H9 (cell line): Measurements from ENCODE around the gene FYTTD1. TPM values are rescaled to one million over a fixed set of nuclear protein-coding genes. Genes with fewer than 3 reads are reported as not detected.

Experiments
- DNase-seq: peaks from one replicate; pipeline ENCODE4 v3.0.0-alpha.2; 2017
- H2AFZ ChIP-seq: one replicate; pipeline ENCODE4 v1.6.1; 2013; ENCODE audit warnings: mild to moderate bottlenecking, low read length, control low read depth, moderate library complexity
- H2AK5ac ChIP-seq: 2 replicates; pipeline ENCODE4 v1.6.1; 2013; ENCODE audit warnings: low read length, control low read depth, mixed read lengths; ENCODE audit not compliant: insufficient read length
- H2BK120ac ChIP-seq: one replicate; pipeline ENCODE4 v1.6.1; 2013; ENCODE audit warnings: low read depth, mild to moderate bottlenecking, low read length, control low read depth, inconsistent platforms; ENCODE audit not compliant: poor library complexity, severe bottlenecking
- H2BK12ac ChIP-seq: 2 replicates; pipeline ENCODE4 v1.6.1; 2013; ENCODE audit warnings: low read length, control low read depth, mixed read lengths, low read depth; ENCODE audit not compliant: insufficient read length
- H2BK15ac ChIP-seq: 2 replicates; pipeline ENCODE4 v1.6.1; 2013; ENCODE audit warnings: low read depth, low read length, control low read depth
- H2BK20ac ChIP-seq: one replicate; pipeline ENCODE4 v1.6.1; 2013; ENCODE audit warnings: low read depth, mild to moderate bottlenecking, low read length, control low read depth, inconsistent platforms; ENCODE audit not compliant: poor library complexity, severe bottlenecking
- H2BK5ac ChIP-seq: 2 replicates; pipeline ENCODE4 v1.6.1; 2013; ENCODE audit warnings: low read length, control low read depth, mixed read lengths; ENCODE audit not compliant: insufficient read length
- H3K14ac ChIP-seq: 2 replicates; pipeline ENCODE4 v1.6.1; 2013; ENCODE audit warnings: low read length, control low read depth; ENCODE audit not compliant: insufficient read depth
- H3K18ac ChIP-seq: 2 replicates; pipeline ENCODE4 v1.6.1; 2013; ENCODE audit warnings: low read depth, mild to moderate bottlenecking, mixed read lengths, low read length, control low read depth; ENCODE audit not compliant: insufficient read length
- H3K23ac ChIP-seq: 2 replicates; pipeline ENCODE4 v1.6.1; 2013; ENCODE audit warnings: low read length, control low read depth, mixed read lengths, low read depth; ENCODE audit not compliant: insufficient read length
- H3K23me2 ChIP-seq: 2 replicates; pipeline ENCODE4 v1.6.1; 2013; ENCODE audit warnings: low read depth, mild to moderate bottlenecking, mixed read lengths, low read length, control low read depth; ENCODE audit not compliant: insufficient read length, poor library complexity, severe bottlenecking
- H3K27ac ChIP-seq: 2 replicates; pipeline ENCODE4 v1.5.1; 2013; ENCODE audit warnings: low read length, control low read depth, mixed read lengths, low read depth; ENCODE audit not compliant: insufficient read length
- H3K27me3 ChIP-seq: 2 replicates; pipeline ENCODE4 v1.6.1; 2013; ENCODE audit warnings: low read length, control low read depth, inconsistent platforms; ENCODE audit not compliant: insufficient read depth
- H3K4ac ChIP-seq: 2 replicates; pipeline ENCODE4 v1.6.1; 2013; ENCODE audit warnings: low read depth, mild to moderate bottlenecking, control low read depth, inconsistent platforms, low read length, moderate library complexity
- H3K4me1 ChIP-seq: 2 replicates; pipeline ENCODE4 v1.6.1; 2013; ENCODE audit warnings: low read length, control low read depth, inconsistent platforms; ENCODE audit not compliant: insufficient read depth
- H3K4me2 ChIP-seq: 2 replicates; pipeline ENCODE4 v1.6.1; 2013; ENCODE audit warnings: low read length, control low read depth, mixed read lengths; ENCODE audit not compliant: insufficient read length, insufficient read depth
- H3K56ac ChIP-seq: 2 replicates; pipeline ENCODE4 v1.6.1; 2013; ENCODE audit warnings: low read depth, mild to moderate bottlenecking, mixed read lengths, low read length, control low read depth; ENCODE audit not compliant: insufficient read length
- H3K79me1 ChIP-seq: 2 replicates; pipeline ENCODE4 v1.6.1; 2013; ENCODE audit warnings: low read depth, mild to moderate bottlenecking, moderate library complexity, low read length, control low read depth, inconsistent platforms; ENCODE audit not compliant: insufficient read depth, poor library complexity, severe bottlenecking
- H3K79me2 ChIP-seq: 2 replicates; pipeline ENCODE4 v1.6.1; 2013; ENCODE audit warnings: low read length, control low read depth, inconsistent platforms; ENCODE audit not compliant: insufficient read depth
- H3K9ac ChIP-seq: 2 replicates; pipeline ENCODE4 v1.6.1; 2013; ENCODE audit warnings: low read length, control low read depth, mixed read lengths; ENCODE audit not compliant: insufficient read length; ENCODE audit errors: extremely low read depth
- H3K9me3 ChIP-seq: one replicate; pipeline ENCODE4 v1.6.1; 2013; ENCODE audit warnings: low read depth, low read length, inconsistent platforms; ENCODE audit not compliant: control insufficient read depth
- H3T11ph ChIP-seq: one replicate; pipeline ENCODE4 v1.6.1; 2013; ENCODE audit warnings: mild to moderate bottlenecking, low read length, control low read depth, inconsistent platforms
- H4K20me1 ChIP-seq: one replicate; pipeline ENCODE4 v1.6.1; 2013; ENCODE audit not compliant: control insufficient read depth, insufficient read length, insufficient read depth
- H4K5ac ChIP-seq: 2 replicates; pipeline ENCODE4 v1.6.1; 2013; ENCODE audit warnings: low read depth, mild to moderate bottlenecking, mixed read lengths, low read length, control low read depth; ENCODE audit not compliant: insufficient read length
- H4K8ac ChIP-seq: replicated peaks from 2 replicates; pipeline ENCODE4 v1.6.1; 2013; ENCODE audit warnings: low read length, control low read depth, mixed read lengths, low read depth; ENCODE audit not compliant: insufficient read length
- H4K91ac ChIP-seq: 2 replicates; pipeline ENCODE4 v1.6.1; 2013; ENCODE audit warnings: low read depth, mild to moderate bottlenecking, moderate library complexity, mixed read lengths, low read length, control low read depth; ENCODE audit not compliant: insufficient read length
- H3K27ac Mint-ChIP-seq, 3 experiments: 2 replicates in 2 of 3; 3 replicates in 1 of 3; pipeline ENCODE4 v1.8.0; 2020 to 2021; ENCODE audit warnings: mixed read lengths in 3 of 3, mild to moderate bottlenecking in 1 of 3, moderate library complexity in 1 of 3
- H3K27me3 Mint-ChIP-seq: 2 replicates; pipeline ENCODE4 v1.8.0; 2021; ENCODE audit warnings: low read depth, mild to moderate bottlenecking, moderate library complexity, mixed read lengths
- H3K36me3 Mint-ChIP-seq, 3 experiments: 2 replicates in 2 of 3; 3 replicates in 1 of 3; pipeline ENCODE4 v1.8.0; 2020 to 2021; ENCODE audit warnings: low read depth in 3 of 3, mixed read lengths in 3 of 3; ENCODE audit not compliant: insufficient read depth in 1 of 3
- H3K4me1 Mint-ChIP-seq, 2 experiments: 2 replicates each; pipeline ENCODE4 v1.8.0; 2020; ENCODE audit warnings: mixed read lengths in 2 of 2
- H3K4me3 Mint-ChIP-seq, 2 experiments: 2 replicates in 1 of 2; 3 replicates in 1 of 2; pipeline ENCODE4 v1.8.0; 2020 to 2021; ENCODE audit warnings: mild to moderate bottlenecking in 2 of 2, mixed read lengths in 2 of 2, moderate library complexity in 1 of 2
- H3K9me3 Mint-ChIP-seq, 2 experiments: 2 replicates in 1 of 2; 3 replicates in 1 of 2; pipeline ENCODE4 v1.8.0; 2020; ENCODE audit warnings: mild to moderate bottlenecking in 2 of 2, mixed read lengths in 2 of 2, moderate library complexity in 1 of 2
- CTCF ChIP-seq: fragments of 200-600 bp; sonication (generic); conservative IDR thresholded peaks from 3 replicates; pipeline ENCODE4 v1.8.0; 2021; ENCODE audit warnings: antibody characterized with exemption, mild to moderate bottlenecking
- whole genome bisulfite sequencing: extraction: QIAGEN DNeasy Blood & Tissue Kit; methylation state at CpG from one replicate; pipeline ENCODE4 v1.1.7; 2013; ENCODE audit warnings: missing lambda C conversion rate, low lambda C conversion rate, mixed read lengths; ENCODE audit not compliant: insufficient read length; ENCODE audit errors: extremely low coverage; 5-methylcytosine and 5-hydroxymethylcytosine counted together
- total RNA-seq: library from RNA; stranded (reverse); gene quantifications from 2 replicates; pipeline ENCODE4 v1.2.1, GENCODE V29; 2021

FYTTD1 gene
- total RNA-seq, 1 experiment from 2014 or later = 19.4 TPM

GRCh38 chr3:197807969-197808587 lies 58.4 kb downstream of the FYTTD1 start:
- no peak overlapping the region for H3K4me3 Mint-ChIP-seq
- H3K14ac ChIP-seq = no peak overlapping the region
- no peak overlapping the region for H3K23ac ChIP-seq
- no peaks in the 10 kb centered on the region for H3K23me2 ChIP-seq
- H3K4me1 ChIP-seq = no peaks in the 10 kb centered on the region; the same call in 1 of the 2 replicates
- H2BK120ac ChIP-seq = no peak overlapping the region
- H4K8ac ChIP-seq = no peak overlapping the region
- H3K79me1 ChIP-seq = peaks cover 3% of the 10 kb centered on the region
- no peak overlapping the region for H2BK12ac ChIP-seq
- no peak overlapping the region for H4K91ac ChIP-seq
- no peak overlapping the region for H3K56ac ChIP-seq
- no peaks in the 10 kb centered on the region for H3K27me3 ChIP-seq
- H2AK5ac ChIP-seq = no peak overlapping the region
- DNase-seq = no peak
- peak overlapping the region in 1 of 3 experiments; percentile 0; a peak in 1 of 7 replicates for H3K27ac Mint-ChIP-seq
- H3K4me2 ChIP-seq = no peak overlapping the region
- no peak overlapping the region for H2BK5ac ChIP-seq
- H3K36me3 Mint-ChIP-seq = peaks cover 2 to 8% (median 3%) of the 10 kb centered on the region in 3 experiments; a peak in 5 of 7 replicates
- H3K79me2 ChIP-seq = peaks cover 14% of the 10 kb centered on the region; the same call in 1 of the 2 replicates
- peaks cover 3 to 7% of the 10 kb centered on the region in 2 experiments; a peak in 2 of 4 replicates for H3K4me1 Mint-ChIP-seq
- H3K9ac ChIP-seq = no peak overlapping the region
- no peak for TF ChIP-seq CTCF
- H4K20me1 ChIP-seq = no peaks in the 10 kb centered on the region
- H3K9me3 ChIP-seq = no peaks in the 10 kb centered on the region
- WGBS = no CpG with 5 or more reads among the region's 4 CpGs
- H3K27ac ChIP-seq = no peak overlapping the region
- no peak overlapping the region for H2BK15ac ChIP-seq
- H3K4ac ChIP-seq = no peak overlapping the region
- no peak overlapping the region for H3K18ac ChIP-seq
- H2BK20ac ChIP-seq = no peak overlapping the region
- no peak overlapping the region for H4K5ac ChIP-seq
- no peak overlapping the region for H3T11ph ChIP-seq
- no peak overlapping the region for H2AFZ ChIP-seq
- no peaks in the 10 kb centered on the region for H3K27me3 Mint-ChIP-seq
- no peaks in the 10 kb centered on the region for H3K9me3 Mint-ChIP-seq
